IMR-90 (cell line): Measurements from ENCODE around the gene KIF25. TPM values are rescaled to one million over a fixed set of nuclear protein-coding genes. Genes with fewer than 3 reads are reported as not detected.

ENCODE experiments used
- ATAC-seq: fragments of 200-7000 bp; cut with Tn5 transposase; 2 replicates; pipeline ENCODE4 v1.9.1; 2020; ENCODE audit warnings: low read depth, mild to moderate bottlenecking, moderate library complexity
- BruUV-seq: library from RNA; stranded (reverse); fragments of 400-500 nt; replicated peaks from 2 replicates; lab custom pipeline; 2021; lab: Mats Ljungman, UMichigan
- CTCF ChIA-PET: fragments of 300-600 bp; formaldehyde crosslinking; extraction: SDS; loops from one replicate; lab custom pipeline; 2021; ENCODE audit warnings: antibody characterized with exemption; lab: Yijun Ruan, JAX
- POLR2A ChIA-PET: fragments of 300-600 bp; sonication (Branson Sonifier 250); formaldehyde crosslinking; loops from one replicate; lab custom pipeline; 2022; ENCODE audit warnings: antibody characterized with exemption; ENCODE audit not compliant: unreplicated experiment; lab: Charles Lee
- DNase-seq: peaks from one replicate; pipeline ENCODE4 v3.0.0; 2013
- H2AFZ ChIP-seq: replicated peaks from 2 replicates; pipeline ENCODE3; 2013; ENCODE audit warnings: low read length, mild to moderate bottlenecking; ENCODE audit not compliant: poor library complexity
- H2AK5ac ChIP-seq: 2 replicates; pipeline ENCODE4 v1.6.1; 2013; ENCODE audit warnings: low read depth, low read length, inconsistent platforms
- H2AK9ac ChIP-seq: replicated peaks from 2 replicates; pipeline ENCODE3; 2013; ENCODE audit warnings: mild to moderate bottlenecking, low read depth, low read length, moderate library complexity; ENCODE audit not compliant: poor library complexity
- H2BK120ac ChIP-seq: 2 replicates; pipeline ENCODE4 v1.6.1; 2013; ENCODE audit warnings: low read depth, low read length, inconsistent platforms
- H2BK15ac ChIP-seq: 3 replicates; pipeline ENCODE4 v1.6.1; 2013; ENCODE audit warnings: low read depth, low read length, inconsistent platforms
- H2BK20ac ChIP-seq: 2 replicates; pipeline ENCODE4 v1.6.1; 2013; ENCODE audit warnings: low read depth, mild to moderate bottlenecking, inconsistent platforms, low read length, moderate library complexity
- H2BK5ac ChIP-seq: 2 replicates; pipeline ENCODE4 v1.6.1; 2013; ENCODE audit warnings: mild to moderate bottlenecking, low read depth, low read length, inconsistent platforms; ENCODE audit not compliant: poor library complexity, severe bottlenecking
- H3K14ac ChIP-seq: replicated peaks from 2 replicates; pipeline ENCODE4 v1.6.1; 2013; ENCODE audit warnings: low read depth, low read length, inconsistent platforms
- H3K18ac ChIP-seq: 2 replicates; pipeline ENCODE4 v1.6.1; 2013; ENCODE audit warnings: low read depth, low read length, control low read depth
- H3K23ac ChIP-seq: 2 replicates; pipeline ENCODE4 v1.6.1; 2013; ENCODE audit warnings: low read depth, low read length, inconsistent platforms
- H3K27ac ChIP-seq: 2 replicates; pipeline ENCODE4 v1.5.1; 2013; ENCODE audit warnings: mild to moderate bottlenecking, control low read depth, low read length; ENCODE audit not compliant: insufficient read depth
- H3K27me3 ChIP-seq: 2 replicates; pipeline ENCODE4 v1.6.1; 2013; ENCODE audit warnings: low read length; ENCODE audit not compliant: control insufficient read depth, insufficient read depth
- H3K36me3 ChIP-seq: 2 replicates; pipeline ENCODE4 v1.6.1; 2013; ENCODE audit warnings: low read length, mixed read lengths; ENCODE audit not compliant: control insufficient read depth, insufficient read depth
- H3K4ac ChIP-seq: 2 replicates; pipeline ENCODE4 v1.6.1; 2013; ENCODE audit warnings: low read depth, low read length, inconsistent platforms
- H3K4me1 ChIP-seq: 2 replicates; pipeline ENCODE4 v1.6.1; 2013; ENCODE audit warnings: low read length, mixed read lengths; ENCODE audit not compliant: control insufficient read depth, insufficient read depth
- H3K4me2 ChIP-seq: 2 replicates; pipeline ENCODE4 v1.6.1; 2013; ENCODE audit warnings: low read depth, mild to moderate bottlenecking, control low read depth, low read length, moderate library complexity
- H3K4me3 ChIP-seq: 2 replicates; pipeline ENCODE4 v1.5.1; 2013; ENCODE audit warnings: low read depth, mild to moderate bottlenecking, control low read depth, low read length, moderate library complexity; ENCODE audit not compliant: insufficient read depth
- H3K56ac ChIP-seq: 2 replicates; pipeline ENCODE4 v1.6.1; 2013; ENCODE audit warnings: low read length, inconsistent platforms; ENCODE audit not compliant: insufficient read depth; ENCODE audit errors: extremely low read depth
- H3K79me1 ChIP-seq, 2 experiments: 2 replicates each; pipeline ENCODE4 v1.6.1; 2013; ENCODE audit warnings: low read length in 2 of 2, inconsistent platforms in 1 of 2, low read depth in 1 of 2
- H3K9ac ChIP-seq: 2 replicates; pipeline ENCODE4 v1.6.1; 2013; ENCODE audit warnings: low read depth, low read length, control low read depth
- H3K9me1 ChIP-seq: 2 replicates; pipeline ENCODE4 v1.6.1; 2013; ENCODE audit warnings: low read length, inconsistent platforms; ENCODE audit not compliant: insufficient read depth
- H3K9me3 ChIP-seq: 2 replicates; pipeline ENCODE4 v1.6.1; 2013; ENCODE audit warnings: low read length; ENCODE audit not compliant: control insufficient read depth, insufficient read depth
- H4K20me1 ChIP-seq: 2 replicates; pipeline ENCODE4 v1.6.1; 2013; ENCODE audit warnings: low read length, inconsistent platforms; ENCODE audit not compliant: insufficient read depth
- H4K5ac ChIP-seq: 2 replicates; pipeline ENCODE4 v1.6.1; 2013; ENCODE audit warnings: mild to moderate bottlenecking, low read depth, low read length, control low read depth
- H4K8ac ChIP-seq, 2 experiments: 2 replicates each; pipeline ENCODE4 v1.6.1; 2013; ENCODE audit warnings: low read depth in 2 of 2, low read length in 2 of 2, control low read depth in 1 of 2, inconsistent platforms in 1 of 2
- H4K91ac ChIP-seq: 2 replicates; pipeline ENCODE4 v1.6.1; 2013; ENCODE audit warnings: low read depth, low read length, inconsistent platforms; ENCODE audit not compliant: insufficient read depth
- FOS ChIP-seq: fragments of 150-350 bp; IDR thresholded peaks from 2 replicates; pipeline ENCODE4 v1.6.1; 2016; ENCODE audit warnings: low read depth, low read length
- NFE2L2 ChIP-seq: fragments of 150-350 bp; IDR thresholded peaks from 2 replicates; pipeline ENCODE4 v1.6.1; 2016; ENCODE audit warnings: low read depth, mild to moderate bottlenecking, low read length
- RCOR1 ChIP-seq: IDR thresholded peaks from 2 replicates; pipeline ENCODE4 v1.6.1; 2012; ENCODE audit warnings: mild to moderate bottlenecking, low read length, improper control_type of control experiment; ENCODE audit not compliant: insufficient replicate concordance
- RFX5 ChIP-seq: IDR thresholded peaks from 2 replicates; pipeline ENCODE4 v1.8.0; 2012; ENCODE audit warnings: low read depth, mild to moderate bottlenecking, low read length, moderate library complexity
- SMC3 ChIP-seq: fragments of 150-350 bp; IDR thresholded peaks from 2 replicates; pipeline ENCODE4 v1.6.1; 2016; ENCODE audit warnings: low read depth, mild to moderate bottlenecking, antibody characterized with exemption, low read length, moderate library complexity
- whole genome bisulfite sequencing, 2 experiments: methylation state at CpG; one replicate each; pipeline versions ENCODE4 v1.1.5 to v1.1.7; 2013; ENCODE audit warnings: missing lambda C conversion rate in 2 of 2; ENCODE audit not compliant: insufficient read length in 1 of 2; ENCODE audit errors: extremely low coverage in 2 of 2; 5-methylcytosine and 5-hydroxymethylcytosine counted together
- dilution Hi-C: fragments of 300-500 bp; cut with HindIII; formaldehyde crosslinking; loops from one replicate; pipeline ENCODE4 v1.14.3; 2018; ENCODE audit warnings: low sequenced_read_pairs; ENCODE audit not compliant: unreplicated experiment
- in situ Hi-C: fragments of 300-500 bp; cut with MboI; formaldehyde crosslinking; loops from 3 replicates; pipeline ENCODE4 v1.14.3; 2019; ENCODE audit warnings: low sequenced_read_pairs, inconsistent platforms, mixed read lengths
- intact Hi-C: fragments of 100-400 bp; cut with micrococcal nuclease; formaldehyde crosslinking; loops from 2 replicates; pipeline ENCODE4 v1.10.0; 2022
- polyA plus RNA-seq, 3 experiments: library from polyadenylated mRNA; depleted of rRNA; stranded (reverse); fragments of >200 nt; gene quantifications; 2 replicates each; pipeline ENCODE4 v1.2.3, GENCODE V29; 2012; ENCODE audit warnings: low replicate concordance in 1 of 3
- total RNA-seq: library from RNA; depleted of rRNA; stranded (reverse); fragments of >200 nt; gene quantifications from 2 replicates; pipeline ENCODE4 v1.2.3, GENCODE V29; 2012
- TF ChIP-seq, protein P1 (sequence below): conservative IDR thresholded peaks from 2 replicates; pipeline ENCODE4 v1.5.1; 2012; ENCODE audit warnings: mild to moderate bottlenecking, low read depth, low read length, improper control_type of control experiment

KIF25 gene
- total and polyA plus RNA-seq, 2 of the 4 experiments (the other 2 are of a cell fraction), result not detected

DNA sequence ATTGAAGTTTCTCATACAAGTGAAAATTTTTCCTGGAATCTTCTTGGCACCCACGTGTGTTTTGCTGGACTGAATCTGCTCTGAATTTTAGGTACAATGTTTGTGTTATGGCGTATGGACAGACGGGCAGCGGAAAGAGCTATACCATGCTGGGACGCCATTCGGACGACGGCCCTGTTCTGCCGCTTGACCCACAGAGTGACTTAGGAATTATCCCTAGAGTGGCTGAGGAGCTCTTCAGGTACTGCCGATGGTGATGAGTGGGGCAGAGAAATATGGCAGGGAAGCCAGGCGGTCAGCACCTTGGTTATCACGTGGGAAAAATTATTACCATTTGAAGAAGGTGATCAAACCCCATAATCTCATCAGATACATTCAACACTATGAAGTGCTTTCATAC is 36.3 kb downstream of the KIF25 start:
- intact Hi-C loops, result loop anchor here (10.0 kb wide), 2 partner anchors 79 to 209 kb away; partner anchors contain the start of gene AFDN
- peak overlapping the region; percentile 7; the same call in 1 of the 2 replicates for H2BK120ac ChIP-seq
- TF ChIP-seq NFE2L2 (no peak), RFX5 (no peak), FOS (no peak), RCOR1 (no peak), SMC3 (no peak)
- TF ChIP-seq, protein P1, sequence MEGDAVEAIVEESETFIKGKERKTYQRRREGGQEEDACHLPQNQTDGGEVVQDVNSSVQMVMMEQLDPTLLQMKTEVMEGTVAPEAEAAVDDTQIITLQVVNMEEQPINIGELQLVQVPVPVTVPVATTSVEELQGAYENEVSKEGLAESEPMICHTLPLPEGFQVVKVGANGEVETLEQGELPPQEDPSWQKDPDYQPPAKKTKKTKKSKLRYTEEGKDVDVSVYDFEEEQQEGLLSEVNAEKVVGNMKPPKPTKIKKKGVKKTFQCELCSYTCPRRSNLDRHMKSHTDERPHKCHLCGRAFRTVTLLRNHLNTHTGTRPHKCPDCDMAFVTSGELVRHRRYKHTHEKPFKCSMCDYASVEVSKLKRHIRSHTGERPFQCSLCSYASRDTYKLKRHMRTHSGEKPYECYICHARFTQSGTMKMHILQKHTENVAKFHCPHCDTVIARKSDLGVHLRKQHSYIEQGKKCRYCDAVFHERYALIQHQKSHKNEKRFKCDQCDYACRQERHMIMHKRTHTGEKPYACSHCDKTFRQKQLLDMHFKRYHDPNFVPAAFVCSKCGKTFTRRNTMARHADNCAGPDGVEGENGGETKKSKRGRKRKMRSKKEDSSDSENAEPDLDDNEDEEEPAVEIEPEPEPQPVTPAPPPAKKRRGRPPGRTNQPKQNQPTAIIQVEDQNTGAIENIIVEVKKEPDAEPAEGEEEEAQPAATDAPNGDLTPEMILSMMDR, result no peak
- H3K9me1 ChIP-seq, result peaks cover 14% of the 10 kb centered on the region
- no TSS peak for BruUV-seq
- no peaks in the 10 kb centered on the region for H3K27me3 ChIP-seq
- no peak overlapping the region for H2BK5ac ChIP-seq
- no peak overlapping the region for H4K8ac ChIP-seq
- H2BK15ac ChIP-seq, result no peak overlapping the region
- H2AK5ac ChIP-seq, result no peak overlapping the region
- WGBS, 2 experiments, result 98% methylated on average over 9 of the region's 12 CpGs; no CpG with 5 or more reads in 1 of the 2 experiments
- H3K56ac ChIP-seq, result no peak overlapping the region
- CTCF ChIA-PET, result no interaction called here
- in situ Hi-C loops, result no loop called here
- no peak overlapping the region for H2BK20ac ChIP-seq
- no peak overlapping the region for H2AFZ ChIP-seq
- H3K27ac ChIP-seq, result no peak overlapping the region
- H3K4me2 ChIP-seq, result no peak overlapping the region
- no peaks in the 10 kb centered on the region for H3K79me1 ChIP-seq
- POLR2A ChIA-PET, result no interaction called here
- H3K23ac ChIP-seq, result no peak overlapping the region
- H4K91ac ChIP-seq, result no peak overlapping the region
- no peaks in the 10 kb centered on the region for H3K9me3 ChIP-seq
- DNase-seq, result no peak
- no peak overlapping the region for H3K14ac ChIP-seq
- no peak overlapping the region for H3K4me3 ChIP-seq
- H3K9ac ChIP-seq, result no peak overlapping the region
- no peak overlapping the region for H2AK9ac ChIP-seq
- peaks cover 15% of the 10 kb centered on the region for H3K4me1 ChIP-seq
- no peaks in the 10 kb centered on the region for H4K20me1 ChIP-seq
- no peaks in the 10 kb centered on the region for H3K36me3 ChIP-seq
- no peak overlapping the region for H3K18ac ChIP-seq
- dilution Hi-C loops, result no loop called here
- no peak overlapping the region for H3K4ac ChIP-seq
- ATAC-seq, result no peak
- no peak overlapping the region for H4K5ac ChIP-seq
